Measurements from ENCODE around the gene HTRA3.

The HTRA3 gene

GRCh38 chr4:8265171-8265929 lies 4.2 kb upstream of the HTRA3 start:
- TF ChIP-seq CTCF (IDR thresholded peaks at IDR 0.05; ENCODE audit: borderline replicate concordance, control extremely low read depth, extremely low read depth, insufficient read depth, missing control alignments): no peak
- no peak for DNase-seq (ENCODE audit: low spot score)
- in situ Hi-C loops (cut with MboI; ENCODE audit: low sequenced_read_pairs, unreplicated experiment): no loop called here

- in situ Hi-C loops (cut with MboI; ENCODE audit: low sequenced_read_pairs, unreplicated experiment): no loop called here
- no peak for TF ChIP-seq CTCF (IDR thresholded peaks at IDR 0.05; ENCODE audit: borderline replicate concordance, control extremely low read depth, extremely low read depth, insufficient read depth, missing control alignments)
These were observed 3.5 kb upstream of the HTRA3 start for GRCh38 chr4:8266088-8266487.

GRCh38 chr4:8266508-8266907 lies 3.0 kb upstream of the HTRA3 start:
- no peak for TF ChIP-seq CTCF (IDR thresholded peaks at IDR 0.05; ENCODE audit: borderline replicate concordance, control extremely low read depth, extremely low read depth, insufficient read depth, missing control alignments)
- no peak for DNase-seq (ENCODE audit: low spot score)
- in situ Hi-C loops (cut with MboI; ENCODE audit: low sequenced_read_pairs, unreplicated experiment): no loop called here

More at GRCh38 chr4:8266088-8266487, 3.5 kb upstream of the HTRA3 start:
- DNase-seq (ENCODE audit: low spot score): no peak

- DNase-seq (ENCODE audit: low spot score): peak; percentile 88
- in situ Hi-C loops (cut with MboI; ENCODE audit: low sequenced_read_pairs, unreplicated experiment): no loop called here
- peak; percentile 81 for TF ChIP-seq CTCF (IDR thresholded peaks at IDR 0.05; ENCODE audit: borderline replicate concordance, control extremely low read depth, extremely low read depth, insufficient read depth, missing control alignments)
These were observed 2.5 kb upstream of the HTRA3 start for GRCh38 chr4:8267077-8267476.

GRCh38 chr4:8268211-8268610 lies 1.3 kb upstream of the HTRA3 start:
- DNase-seq (ENCODE audit: low spot score): no peak
- in situ Hi-C loops (cut with MboI; ENCODE audit: low sequenced_read_pairs, unreplicated experiment): no loop called here
- no peak for TF ChIP-seq CTCF (IDR thresholded peaks at IDR 0.05; ENCODE audit: borderline replicate concordance, control extremely low read depth, extremely low read depth, insufficient read depth, missing control alignments)

GRCh38 chr4:8268901-8269534 lies 536 bp upstream of the HTRA3 start:
- in situ Hi-C loops (cut with MboI; ENCODE audit: low sequenced_read_pairs, unreplicated experiment): no loop called here
- DNase-seq (ENCODE audit: low spot score): no peak
- TF ChIP-seq CTCF (IDR thresholded peaks at IDR 0.05; ENCODE audit: borderline replicate concordance, control extremely low read depth, extremely low read depth, insufficient read depth, missing control alignments): no peak

Data from GM13976 (cell line).